MCF 10A (cell line): ENCODE measurements around the gene FNDC11. TPM values are rescaled to one million over a fixed set of nuclear protein-coding genes. Genes with fewer than 3 reads are reported as not detected.
"Not testable (repeated sequence)": the region's sequence is repeated elsewhere in the genome, so short reads cannot be mapped to it uniquely, and the experiment has no call there.

ENCODE experiments used
- BruUV-seq: library from RNA; stranded (reverse); fragments of 400-500 nt; replicated peaks from 2 replicates; lab custom pipeline; 2021; lab: Mats Ljungman, UMichigan
- CTCF ChIA-PET: fragments of 300-600 bp; sonication (Branson Sonifier 250); formaldehyde crosslinking; extraction: SDS; loops from one replicate; lab custom pipeline; 2021; ENCODE audit warnings: antibody characterized with exemption, inconsistent platforms; lab: Yijun Ruan, JAX
- POLR2A ChIA-PET: fragments of 300-600, 350-650 bp; sonication (Branson Sonifier 250); formaldehyde crosslinking; extraction: SDS; loops from one replicate; lab custom pipeline; 2020; ENCODE audit warnings: antibody characterized with exemption, inconsistent platforms; lab: Yijun Ruan, JAX
- DNase-seq: peaks from one replicate; pipeline ENCODE4 v3.0.0-alpha.2; 2018; ENCODE audit not compliant: unreplicated experiment
- H3K27ac Mint-ChIP-seq: one replicate; pipeline ENCODE4 v1.8.0; 2022; ENCODE audit warnings: mild to moderate bottlenecking, low read depth, mixed read lengths; ENCODE audit not compliant: unreplicated experiment
- H3K27me3 Mint-ChIP-seq: one replicate; pipeline ENCODE4 v1.8.0; 2022; ENCODE audit warnings: mixed read lengths; ENCODE audit not compliant: insufficient read depth, unreplicated experiment
- H3K36me3 Mint-ChIP-seq: one replicate; pipeline ENCODE4 v1.8.0; 2022; ENCODE audit warnings: mild to moderate bottlenecking, moderate library complexity, mixed read lengths; ENCODE audit not compliant: insufficient read depth, unreplicated experiment
- H3K4me1 Mint-ChIP-seq: one replicate; pipeline ENCODE4 v1.8.0; 2022; ENCODE audit warnings: mixed read lengths; ENCODE audit not compliant: insufficient read depth, unreplicated experiment
- H3K4me3 Mint-ChIP-seq: one replicate; pipeline ENCODE4 v1.8.0; 2022; ENCODE audit warnings: mild to moderate bottlenecking, moderate library complexity, mixed read lengths; ENCODE audit not compliant: unreplicated experiment
- H3K9me3 Mint-ChIP-seq: one replicate; pipeline ENCODE4 v1.8.0; 2022; ENCODE audit warnings: mixed read lengths; ENCODE audit not compliant: unreplicated experiment
- CTCF ChIP-seq: fragments of 200-600 bp; IDR thresholded peaks from one replicate; pipeline ENCODE4 v1.8.0; 2022; ENCODE audit warnings: antibody characterized with exemption, mild to moderate bottlenecking; ENCODE audit not compliant: unreplicated experiment
- intact Hi-C: fragments of 100-400 bp; cut with micrococcal nuclease; formaldehyde crosslinking; loops from 2 replicates; pipeline ENCODE4 v1.14.1; 2022
- total RNA-seq: library from RNA; stranded (reverse); gene quantifications from 2 replicates; pipeline ENCODE4 v1.2.3, GENCODE V29; 2022

Gene FNDC11
- total RNA-seq, 1 experiment from 2014 or later, result 2.4 TPM

DNA sequence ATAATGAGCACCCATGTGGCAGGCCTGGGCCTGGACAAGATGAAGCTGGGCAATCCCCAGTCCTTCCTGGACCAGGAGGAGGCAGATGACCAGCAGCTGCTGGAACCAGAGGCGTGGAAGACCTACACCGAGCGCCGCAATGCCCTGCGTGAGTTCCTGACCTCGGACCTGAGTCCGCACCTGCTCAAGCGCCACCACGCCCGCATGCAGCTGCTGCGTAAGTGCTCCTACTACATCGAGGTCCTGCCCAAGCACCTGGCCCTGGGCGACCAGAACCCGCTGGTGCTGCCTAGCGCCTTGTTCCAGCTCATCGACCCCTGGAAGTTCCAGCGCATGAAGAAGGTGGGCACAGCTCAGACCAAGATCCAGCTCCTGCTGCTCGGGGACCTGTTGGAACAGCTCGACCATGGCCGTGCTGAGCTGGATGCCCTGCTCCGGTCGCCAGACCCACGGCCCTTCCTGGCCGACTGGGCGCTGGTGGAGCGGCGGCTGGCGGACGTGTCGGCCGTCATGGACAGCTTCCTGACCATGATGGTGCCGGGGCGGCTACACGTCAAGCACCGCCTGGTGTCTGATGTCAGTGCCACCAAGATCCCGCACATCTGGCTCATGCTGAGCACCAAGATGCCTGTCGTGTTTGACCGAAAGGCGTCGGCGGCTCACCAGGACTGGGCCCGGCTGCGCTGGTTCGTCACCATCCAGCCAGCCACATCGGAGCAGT is 1.9 kb downstream of the FNDC11 start:
- CTCF ChIA-PET, result no interaction called here
- H3K27me3 Mint-ChIP-seq, result no peaks in the 10 kb centered on the region
- no peaks in the 10 kb centered on the region for H3K4me1 Mint-ChIP-seq
- no peaks in the 10 kb centered on the region for H3K36me3 Mint-ChIP-seq
- no peak overlapping the region for H3K27ac Mint-ChIP-seq
- no peak for DNase-seq
- TF ChIP-seq CTCF, result no peak
- no TSS peak for BruUV-seq
- H3K4me3 Mint-ChIP-seq, result no peak overlapping the region
- POLR2A ChIA-PET, result interaction anchor here (0.7 to 1.9 kb wide), 2 partner anchors 10 to 14 kb away, joined by 3 to 6 read pairs; no protein-coding TSS in a partner anchor
- no peaks in the 10 kb centered on the region for H3K9me3 Mint-ChIP-seq
- intact Hi-C loops, result no loop called here

DNA sequence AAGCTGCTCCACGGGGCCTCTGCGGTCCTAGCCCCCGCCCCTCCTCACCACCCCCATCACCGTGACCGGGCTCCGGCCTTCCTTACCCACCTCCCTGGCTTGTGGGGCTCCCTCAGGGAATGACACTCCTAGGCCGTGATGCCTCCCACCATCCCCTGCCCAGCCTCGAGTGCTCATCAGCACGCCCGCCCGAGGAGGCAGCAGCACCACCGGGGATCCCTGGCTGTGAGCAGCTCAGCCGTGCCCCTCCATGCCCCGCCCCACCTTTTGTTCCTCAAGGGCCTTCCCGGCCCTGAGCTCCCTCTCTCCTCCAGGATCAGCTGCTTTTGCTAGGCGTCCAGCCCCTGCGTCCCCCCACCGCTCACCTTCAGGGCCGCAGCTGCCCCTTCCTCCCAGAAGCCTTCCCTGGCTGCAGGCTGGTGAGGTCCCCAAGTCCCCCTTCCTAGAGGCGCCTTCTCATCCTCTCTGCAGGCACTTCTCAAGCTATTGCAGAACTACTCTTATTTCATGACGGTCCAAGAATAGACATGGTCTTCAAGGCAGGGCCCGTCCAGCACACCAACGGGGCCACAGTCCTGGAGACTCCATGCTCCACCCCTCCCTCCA is 3.0 kb downstream of the FNDC11 start:
- H3K27ac Mint-ChIP-seq, result no peak overlapping the region
- POLR2A ChIA-PET, result no interaction called here
- no peak for DNase-seq
- CTCF ChIA-PET, result interaction anchor here (0.6 to 0.8 kb wide), 2 partner anchors 19 to 22 kb away, joined by 4 to 5 read pairs; partner anchors contain the start of gene PTK6
- no TSS peak for BruUV-seq
- no peaks in the 10 kb centered on the region for H3K9me3 Mint-ChIP-seq
- intact Hi-C loops, result no loop called here
- no peaks in the 10 kb centered on the region for H3K4me1 Mint-ChIP-seq
- no peaks in the 10 kb centered on the region for H3K27me3 Mint-ChIP-seq
- H3K36me3 Mint-ChIP-seq, result no peaks in the 10 kb centered on the region
- no peak for TF ChIP-seq CTCF
- no peak overlapping the region for H3K4me3 Mint-ChIP-seq

DNA sequence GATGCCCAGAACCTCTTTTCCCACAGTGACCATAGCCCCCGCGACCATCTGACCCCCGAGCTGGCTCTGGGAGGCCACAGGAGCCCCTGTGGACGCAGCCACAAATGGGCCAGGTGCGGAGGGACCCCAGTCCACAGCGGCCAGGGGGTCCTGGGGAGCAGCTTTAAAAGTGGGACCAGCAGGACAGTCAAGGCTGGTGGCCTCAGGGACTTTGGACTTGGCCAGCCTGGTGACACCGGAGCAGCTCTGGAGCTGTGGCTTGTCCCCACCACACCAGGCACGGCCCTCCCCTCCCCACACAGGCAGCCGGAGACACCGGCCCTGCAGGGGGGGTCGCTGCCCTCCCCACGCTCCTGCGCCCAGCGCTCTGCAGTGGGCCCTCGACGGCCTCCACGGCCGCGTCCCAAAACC is 3.5 kb downstream of the FNDC11 start:
- BruUV-seq, result no TSS peak
- Mint-ChIP-seq H3K36me3 (no peaks in the 10 kb centered on the region), H3K27me3 (no peaks in the 10 kb centered on the region), H3K9me3 (no peaks in the 10 kb centered on the region), H3K27ac (no peak overlapping the region), H3K4me3 (no peak overlapping the region), H3K4me1 (no peaks in the 10 kb centered on the region)
- CTCF ChIA-PET, result interaction anchor here (0.6 to 0.8 kb wide), 2 partner anchors 20 to 21 kb away, joined by 4 to 5 read pairs; partner anchors contain the start of gene PTK6
- DNase-seq, result no peak
- intact Hi-C loops, result no loop called here
- no peak for TF ChIP-seq CTCF
- POLR2A ChIA-PET, result no interaction called here

DNA sequence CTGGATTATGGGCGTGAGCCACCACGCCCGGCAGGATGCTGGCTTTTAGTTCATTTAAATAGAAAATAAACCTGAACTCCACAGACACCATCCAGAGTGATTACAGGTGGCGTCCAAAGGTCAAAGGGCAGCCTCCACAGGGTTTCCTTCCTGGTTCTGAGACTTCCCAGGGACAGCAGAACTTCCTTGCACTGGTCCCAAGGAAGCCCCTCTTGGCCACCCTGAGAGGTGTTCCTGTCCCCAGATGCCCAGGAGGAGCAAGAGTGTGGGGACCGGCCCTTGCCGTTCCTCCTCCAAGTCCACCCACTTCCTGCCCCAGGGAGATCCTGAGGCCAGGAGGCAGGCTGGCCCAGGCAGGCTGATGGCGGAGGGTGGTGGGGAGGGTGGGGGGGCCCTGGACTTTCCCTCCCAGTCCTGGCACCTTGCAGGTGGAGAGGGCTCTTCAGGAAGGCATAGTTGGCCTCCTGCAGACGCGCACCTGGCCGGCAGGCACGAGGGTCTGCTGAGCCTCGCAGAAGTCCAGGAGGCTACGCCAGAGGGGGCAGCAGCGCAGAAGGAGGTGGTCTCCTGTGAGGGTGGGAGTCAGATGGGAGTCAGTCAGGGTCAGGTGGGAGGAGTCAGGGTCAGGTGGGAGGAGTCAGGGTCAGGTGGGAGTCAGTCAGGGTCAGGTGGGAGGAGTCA is 5.0 kb downstream of the FNDC11 start:
- Mint-ChIP-seq H3K4me1 (no peaks in the 10 kb centered on the region), H3K4me3 (no peak overlapping the region), H3K9me3 (no peaks in the 10 kb centered on the region), H3K27me3 (no peaks in the 10 kb centered on the region), H3K36me3 (no peaks in the 10 kb centered on the region), H3K27ac (no peak overlapping the region)
- CTCF ChIA-PET, result interaction anchor here (0.9 kb wide), 1 partner anchor 227 kb away, joined by 3 read pairs; no protein-coding TSS in a partner anchor
- no peak for DNase-seq
- intact Hi-C loops, result no loop called here
- no TSS peak for BruUV-seq
- no peak for TF ChIP-seq CTCF
- POLR2A ChIA-PET, result no interaction called here

GRCh38 chr20:63559485-63560332 is 5.8 kb downstream of the FNDC11 start:
- H3K9me3 Mint-ChIP-seq, intact Hi-C loops, H3K27me3 Mint-ChIP-seq, H3K27ac Mint-ChIP-seq, H3K4me3 Mint-ChIP-seq, DNase-seq, H3K36me3 Mint-ChIP-seq, BruUV-seq, POLR2A ChIA-PET, H3K4me1 Mint-ChIP-seq: not testable (repeated sequence)
- CTCF ChIA-PET, result interaction anchor here (0.6 kb wide), 1 partner anchor 22 kb away, joined by 3 read pairs; no protein-coding TSS in a partner anchor
